ENCODE measurements around the gene HYOU1.

DNA sequence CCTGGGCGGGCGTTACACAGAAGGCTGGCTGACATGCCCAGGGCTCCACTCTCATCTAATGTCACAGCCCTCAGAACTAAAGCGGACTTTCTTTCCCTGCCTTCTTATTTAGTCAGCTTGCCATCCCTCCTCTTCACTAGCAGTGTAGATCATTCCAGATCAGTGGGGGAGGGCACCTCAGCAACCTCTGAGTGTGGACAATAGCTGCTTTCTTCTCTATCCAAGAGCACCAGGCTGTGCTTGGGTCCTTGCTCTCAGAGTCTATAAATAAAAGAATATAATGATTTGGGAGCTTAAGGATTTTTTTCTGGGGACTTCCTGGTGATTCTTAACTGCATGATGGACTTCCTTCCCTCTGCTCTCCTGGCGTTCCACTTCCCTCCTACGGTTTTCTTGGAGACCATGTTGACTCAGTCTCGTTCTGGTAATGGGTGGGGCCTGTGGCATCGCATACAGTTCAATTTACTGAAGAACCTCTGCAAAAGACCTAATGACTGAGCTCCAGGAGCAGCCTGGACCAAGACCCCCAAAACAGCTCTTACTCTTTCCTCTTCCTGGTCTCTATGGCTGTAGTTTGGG is 24.8 kb upstream of the HYOU1 start:
- TF ChIP-seq, protein P1, sequence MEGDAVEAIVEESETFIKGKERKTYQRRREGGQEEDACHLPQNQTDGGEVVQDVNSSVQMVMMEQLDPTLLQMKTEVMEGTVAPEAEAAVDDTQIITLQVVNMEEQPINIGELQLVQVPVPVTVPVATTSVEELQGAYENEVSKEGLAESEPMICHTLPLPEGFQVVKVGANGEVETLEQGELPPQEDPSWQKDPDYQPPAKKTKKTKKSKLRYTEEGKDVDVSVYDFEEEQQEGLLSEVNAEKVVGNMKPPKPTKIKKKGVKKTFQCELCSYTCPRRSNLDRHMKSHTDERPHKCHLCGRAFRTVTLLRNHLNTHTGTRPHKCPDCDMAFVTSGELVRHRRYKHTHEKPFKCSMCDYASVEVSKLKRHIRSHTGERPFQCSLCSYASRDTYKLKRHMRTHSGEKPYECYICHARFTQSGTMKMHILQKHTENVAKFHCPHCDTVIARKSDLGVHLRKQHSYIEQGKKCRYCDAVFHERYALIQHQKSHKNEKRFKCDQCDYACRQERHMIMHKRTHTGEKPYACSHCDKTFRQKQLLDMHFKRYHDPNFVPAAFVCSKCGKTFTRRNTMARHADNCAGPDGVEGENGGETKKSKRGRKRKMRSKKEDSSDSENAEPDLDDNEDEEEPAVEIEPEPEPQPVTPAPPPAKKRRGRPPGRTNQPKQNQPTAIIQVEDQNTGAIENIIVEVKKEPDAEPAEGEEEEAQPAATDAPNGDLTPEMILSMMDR (IDR thresholded peaks at IDR 0.05): no peak
- no peak for TF ChIP-seq POLR2A (IDR thresholded peaks at IDR 0.05)

All from uterus (tissue), 2 donors.